GM12873 (cell line): Measurements from ENCODE around the gene MTM1.
A peak's percentile ranks its signal among the peaks of the same experiment; 100 is the strongest.

ENCODE experiments used
- CTCF ChIP-seq: IDR thresholded peaks from 2 replicates; pipeline ENCODE4 v1.5.1; 2012; ENCODE audit warnings: low read depth, mild to moderate bottlenecking, moderate library complexity, low read length, control low read depth; ENCODE audit not compliant: insufficient read depth; ENCODE audit errors: missing control alignments

The MTM1 gene

GRCh38 chrX:150544222-150544787 lies 24.1 kb upstream of the MTM1 start:
- TF ChIP-seq CTCF = peak; percentile 18

- TF ChIP-seq CTCF = no peak
Observed at GRCh38 chrX:150544835-150545770, 23.3 kb upstream of the MTM1 start.

- no peak for TF ChIP-seq CTCF
Observed at GRCh38 chrX:150546711-150547153, 21.7 kb upstream of the MTM1 start.

- TF ChIP-seq CTCF = no peak
Observed at GRCh38 chrX:150547375-150548115, 20.9 kb upstream of the MTM1 start.

- no peak for TF ChIP-seq CTCF
Observed at GRCh38 chrX:150548251-150548650, 20.2 kb upstream of the MTM1 start.

- no peak for TF ChIP-seq CTCF
Observed at GRCh38 chrX:150548684-150549083, 19.7 kb upstream of the MTM1 start.

GRCh38 chrX:150551963-150552362 lies 16.5 kb upstream of the MTM1 start:
- no peak for TF ChIP-seq CTCF
